HG03442 (cell line): ENCODE results near the gene PTPN6.

Experiments used
- ATAC-seq: cut with Tn5 transposase; IDR thresholded peaks from one replicate; pipeline ENCODE4 v1.9.1; 2021; ENCODE audit warnings: mild to moderate bottlenecking, moderate library complexity; ENCODE audit not compliant: unreplicated experiment

PTPN6 gene

GRCh38 chr12:7001921-7002591 is 50.9 kb downstream of the PTPN6 start:
- no peak for ATAC-seq

- ATAC-seq: no peak
Observed at GRCh38 chr12:7004287-7004803, 53.2 kb downstream of the PTPN6 start.

- no peak for ATAC-seq
Observed at GRCh38 chr12:7004840-7005239, 53.7 kb downstream of the PTPN6 start.

GRCh38 chr12:7005311-7005710 is 54.2 kb downstream of the PTPN6 start:
- ATAC-seq: no peak

- no peak for ATAC-seq
Observed at GRCh38 chr12:7006639-7007038, 55.5 kb downstream of the PTPN6 start.

- ATAC-seq: no peak
Observed at GRCh38 chr12:7008864-7009263, 57.7 kb downstream of the PTPN6 start.

- no peak for ATAC-seq
Observed at GRCh38 chr12:7009512-7009911, 58.4 kb downstream of the PTPN6 start.
